WTC11 (cell line): Measurements from ENCODE around the gene FAM200A.

Experiments used
- ATF1 ChIP-seq: sonication (generic); formaldehyde crosslinking; IDR thresholded peaks from 2 replicates; pipeline ENCODE4 v1.8.1; 2023; ENCODE audit warnings: mild to moderate bottlenecking, moderate library complexity, missing genetic modification reagents
- ESRRA ChIP-seq: sonication (generic); formaldehyde crosslinking; IDR thresholded peaks from 2 replicates; pipeline ENCODE4 v1.8.1; 2022; ENCODE audit warnings: mild to moderate bottlenecking, missing genetic modification reagents, borderline replicate concordance
- USF2 ChIP-seq: sonication (generic); formaldehyde crosslinking; IDR thresholded peaks from 2 replicates; pipeline ENCODE4 v1.8.1; 2023; ENCODE audit warnings: mild to moderate bottlenecking, missing genetic modification reagents, moderate library complexity

GRCh38 chr7:99553039-99553438 is 1.1 kb upstream of the FAM200A start:
- TF ChIP-seq ESRRA (CRISPR knock-in tag): no peak
- TF ChIP-seq USF2: no peak
- TF ChIP-seq ATF1 (CRISPR knock-in tag): no peak
